ENCODE results near the gene PDGFD.

The PDGFD gene
- 2.1 to 23.2 (median 17.1) reads per million in 4 experiments for total RNA-seq

- DNase-seq, result no peak
Measured at GRCh38 chr11:104164028-104164520, at the start of gene PDGFD. Gene PDGFD, minus strand, starts transcription at chr11:104164147.

GRCh38 chr11:104206936-104207335 is 43.0 kb upstream of the PDGFD start:
- no peak for DNase-seq

GRCh38 chr11:104205838-104206237 is 41.9 kb upstream of the PDGFD start:
- DNase-seq, result no peak

DNA sequence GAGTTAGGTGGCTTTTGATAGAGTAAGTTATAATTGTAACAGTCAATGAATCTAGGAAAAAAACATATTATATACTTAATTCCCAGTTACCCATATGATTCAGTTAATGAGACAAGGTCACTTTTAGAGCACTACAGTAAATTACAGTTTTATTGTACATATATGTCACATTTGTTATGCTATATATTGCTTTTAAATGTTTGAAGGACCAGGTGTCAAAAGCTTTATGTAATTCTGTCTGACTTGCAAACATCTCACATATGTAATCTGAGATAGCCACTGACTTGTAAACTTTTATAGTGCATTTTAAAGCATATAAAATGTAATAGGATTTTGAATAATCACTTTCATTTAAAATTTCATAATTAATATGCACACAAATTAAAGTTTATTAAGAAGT is 36.7 kb upstream of the PDGFD start:
- no peak for DNase-seq

DNA sequence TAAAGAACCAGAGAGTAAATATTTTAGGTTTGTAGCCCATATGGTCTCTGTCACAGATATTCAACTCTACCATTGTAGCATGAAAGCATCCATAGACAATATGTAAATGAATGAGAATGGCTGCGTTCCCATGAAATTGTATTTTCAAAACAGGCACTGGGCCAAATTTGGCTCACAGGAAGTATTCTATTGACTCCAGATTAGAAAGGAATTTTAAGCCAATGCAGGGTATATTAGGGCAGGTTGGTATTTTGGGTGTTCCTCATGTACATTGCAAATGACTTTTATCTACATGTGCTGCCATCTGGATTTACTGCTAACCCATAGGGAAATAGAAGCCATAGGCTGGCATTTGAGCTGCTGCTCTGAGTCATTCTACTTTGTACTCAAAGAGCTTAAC is 35.1 kb upstream of the PDGFD start:
- no peak for DNase-seq

GRCh38 chr11:104198576-104198975 is 34.6 kb upstream of the PDGFD start:
- DNase-seq, result no peak

GRCh38 chr11:104191124-104191523 is 27.2 kb upstream of the PDGFD start:
- DNase-seq, result no peak

DNA sequence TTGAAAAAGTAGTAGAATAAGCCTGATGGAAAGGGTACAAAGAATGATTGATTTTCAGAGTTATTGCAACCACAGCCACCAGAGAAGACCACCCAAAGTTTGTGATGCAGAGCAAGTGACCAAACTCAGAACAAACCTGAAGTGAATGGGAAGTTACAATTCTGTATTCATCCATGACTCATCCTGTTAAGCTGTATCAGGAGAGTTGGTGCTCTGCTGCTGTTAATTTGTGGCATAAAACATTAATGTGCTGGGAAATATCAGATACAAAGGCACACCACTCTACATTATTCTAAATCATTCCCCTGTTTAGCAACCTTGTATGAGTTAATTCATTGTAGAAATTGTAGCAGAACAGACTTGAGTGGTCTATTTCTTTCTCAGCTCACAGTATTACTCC is 19.6 kb upstream of the PDGFD start:
- no peak for DNase-seq

DNA sequence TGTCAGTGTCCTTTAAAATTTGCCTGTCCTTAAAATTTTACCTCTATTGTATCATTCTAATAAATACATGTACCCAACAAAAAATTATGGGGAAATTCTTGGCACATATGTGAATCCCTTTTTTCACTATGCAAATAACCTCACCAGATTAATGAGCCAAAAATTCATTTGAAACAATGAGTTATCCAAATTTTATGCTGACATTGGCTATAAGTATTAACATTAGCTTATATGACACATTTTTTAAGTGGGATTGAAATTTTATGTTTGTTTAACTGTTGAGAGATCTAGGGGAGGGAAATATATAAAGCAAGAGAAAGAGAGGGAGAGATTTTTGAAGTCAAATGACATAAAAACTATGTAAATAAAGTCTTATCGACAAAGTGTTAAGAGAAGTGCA is 11.8 kb upstream of the PDGFD start:
- DNase-seq, result no peak

- no peak for DNase-seq
Measured at GRCh38 chr11:104169091-104169490, 5.1 kb upstream of the PDGFD start.

GRCh38 chr11:104165014-104165413 is 1.1 kb upstream of the PDGFD start:
- DNase-seq, result no peak

DNA sequence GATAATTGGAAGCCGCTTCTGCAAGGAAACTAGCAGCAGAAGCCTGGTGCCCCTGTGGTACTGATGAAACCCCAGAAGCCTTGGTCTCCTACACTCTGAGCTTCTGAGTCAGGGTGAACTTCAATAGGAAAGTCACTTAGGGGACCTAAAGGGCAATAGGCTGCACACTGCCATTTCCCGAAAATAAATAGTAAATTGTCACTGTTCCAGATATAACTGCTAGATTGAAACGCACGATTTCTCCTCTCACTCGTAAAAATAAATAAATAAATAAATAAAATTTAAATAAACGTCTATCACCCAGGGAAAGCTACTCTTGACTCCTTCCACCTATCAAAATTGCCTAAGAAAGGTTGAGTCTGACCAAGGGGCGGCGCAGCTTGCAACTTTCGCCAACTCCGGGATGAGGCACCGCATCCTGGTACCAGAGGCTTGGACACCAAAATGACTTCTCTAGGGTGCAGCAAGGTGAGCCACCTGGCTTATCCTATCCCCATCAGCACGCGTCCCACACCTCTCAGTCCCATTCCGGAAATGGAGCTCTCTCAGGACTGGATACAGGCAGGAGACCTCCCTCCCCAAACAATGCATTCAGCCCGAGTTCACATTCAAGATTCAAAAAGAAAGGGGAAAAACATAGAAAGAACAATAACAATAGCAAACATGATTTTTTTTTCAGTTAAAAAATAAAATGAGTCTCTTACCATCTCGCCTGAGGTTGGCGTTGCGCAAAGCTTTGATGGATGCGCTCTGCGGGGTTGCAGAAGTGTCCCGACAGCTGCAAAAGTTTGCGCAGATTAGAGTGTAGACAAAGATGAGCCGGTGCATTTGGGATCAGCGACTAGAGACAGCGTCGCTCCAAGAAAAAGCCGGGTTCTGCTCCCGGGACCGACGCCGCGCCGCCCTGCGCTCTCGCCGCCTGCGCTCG is 583 bp downstream of the PDGFD start:
- DNase-seq, result no peak

DNA sequence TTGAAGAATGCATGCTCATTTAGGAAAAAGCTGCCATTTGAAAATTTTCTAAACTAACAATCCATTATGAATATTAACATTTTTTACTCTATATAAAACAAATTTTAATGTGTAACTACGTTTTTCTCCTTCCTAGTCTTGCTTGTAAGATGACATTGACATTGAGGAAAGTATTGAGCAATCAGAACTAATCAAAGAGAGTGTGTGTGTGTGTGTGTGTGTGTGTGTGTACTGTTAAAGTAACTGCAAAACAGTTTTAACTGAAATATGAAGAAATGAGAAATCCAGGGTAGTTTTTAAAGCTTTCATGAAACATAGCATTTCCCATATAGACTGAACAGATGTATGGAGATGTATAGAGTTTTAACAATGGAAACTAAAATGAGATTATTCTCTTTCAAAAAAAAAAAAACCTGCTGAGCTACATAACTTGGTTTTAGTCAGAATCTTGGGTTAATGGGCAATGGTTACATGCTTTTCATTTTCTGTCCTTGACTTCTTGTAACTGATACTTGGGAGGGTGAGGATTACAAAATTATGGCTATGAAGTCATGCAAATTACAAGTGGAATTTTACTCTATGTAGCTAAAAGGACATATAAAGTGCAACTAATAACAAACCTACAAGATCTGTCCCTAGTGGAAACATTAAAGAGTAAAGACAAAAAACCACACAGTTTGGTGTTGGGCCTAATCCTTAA is 2.0 kb downstream of the PDGFD start:
- DNase-seq, result no peak

GRCh38 chr11:104159356-104159755 is 4.6 kb downstream of the PDGFD start:
- DNase-seq, result no peak

DNA sequence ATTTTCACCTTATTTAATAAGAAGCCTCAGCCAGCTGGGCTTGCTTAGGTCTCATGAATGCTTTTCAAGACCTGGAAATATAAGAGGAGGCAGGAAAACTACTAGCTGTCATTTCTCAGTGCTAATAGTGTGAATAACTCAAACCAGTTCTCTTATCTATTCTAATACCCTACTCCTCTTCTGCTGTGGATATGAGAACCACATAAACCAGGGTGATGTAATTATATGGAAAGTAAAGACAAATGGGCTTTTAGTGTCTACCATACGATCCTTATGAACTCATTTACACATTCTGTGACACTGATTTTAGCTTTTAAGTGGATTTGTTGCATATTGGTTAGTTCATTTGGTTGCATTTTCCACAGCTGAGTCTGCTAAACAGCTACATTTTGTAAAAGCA is 8.6 kb downstream of the PDGFD start:
- no peak for DNase-seq

DNA sequence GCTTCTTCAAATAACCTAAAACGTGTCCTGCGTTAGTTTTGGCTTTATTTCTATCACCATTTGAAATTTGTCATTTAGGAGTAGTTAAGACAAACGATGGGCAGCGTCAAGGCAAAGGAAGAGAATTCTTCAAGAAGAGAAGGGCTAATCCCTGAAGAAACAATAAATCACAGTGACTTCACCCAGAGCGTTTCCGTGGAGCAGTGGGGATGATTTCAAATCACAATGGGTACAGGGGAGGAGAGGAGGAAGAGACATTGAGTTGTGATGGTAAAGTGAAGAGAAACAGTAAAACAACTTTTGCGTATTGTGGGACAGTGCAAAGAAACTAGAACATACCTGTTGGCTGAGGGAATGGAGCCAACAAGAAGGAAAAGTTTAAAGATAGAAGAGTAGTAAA is 9.7 kb downstream of the PDGFD start:
- DNase-seq, result no peak

DNA sequence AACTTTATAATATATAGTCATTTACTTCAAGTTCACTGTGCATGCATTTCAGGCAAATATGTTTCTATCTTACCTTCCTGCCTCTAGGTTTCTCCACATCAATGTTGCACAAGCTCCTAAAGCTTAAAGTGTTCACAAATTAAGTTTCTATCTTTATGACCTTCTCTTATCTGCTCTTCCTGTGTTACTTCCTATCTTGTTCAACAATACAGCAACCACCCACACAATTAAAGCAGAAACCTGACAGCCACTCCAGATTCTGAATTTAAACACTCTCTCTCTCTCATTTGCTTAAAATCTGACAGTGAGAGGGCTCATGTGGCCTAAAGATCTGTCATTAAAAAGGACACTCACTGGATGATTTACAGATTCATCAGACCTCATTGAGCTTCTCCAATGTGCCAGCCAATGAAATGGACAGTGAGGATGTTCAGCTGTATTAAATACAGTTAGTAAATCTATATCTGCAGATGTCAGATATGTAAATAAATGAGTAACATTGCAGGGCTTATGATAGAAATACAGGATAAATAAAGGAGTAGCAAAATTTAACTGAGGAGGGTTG is 10.9 kb downstream of the PDGFD start:
- DNase-seq, result no peak

- DNase-seq, result no peak
Measured at GRCh38 chr11:104151404-104152204, 12.3 kb downstream of the PDGFD start.

DNA sequence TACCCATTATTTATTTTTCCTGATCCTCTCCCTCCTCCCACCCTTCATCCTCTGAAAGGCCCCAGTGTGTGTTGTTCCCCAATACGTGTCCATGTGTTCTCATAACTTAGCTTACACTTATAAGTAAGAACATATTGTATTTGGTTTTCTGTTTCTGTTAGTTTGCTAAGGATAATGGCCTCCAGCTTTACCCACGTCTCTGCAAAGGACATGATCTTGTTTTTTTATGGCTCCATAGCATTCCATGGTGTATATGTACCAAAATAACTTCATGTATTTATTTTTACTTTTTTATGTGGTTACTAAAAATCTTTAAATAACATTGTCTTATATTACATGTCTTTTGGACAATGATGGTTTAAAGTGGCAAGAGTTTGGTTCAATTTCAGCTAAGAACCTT is 15.2 kb downstream of the PDGFD start:
- DNase-seq, result no peak

DNA sequence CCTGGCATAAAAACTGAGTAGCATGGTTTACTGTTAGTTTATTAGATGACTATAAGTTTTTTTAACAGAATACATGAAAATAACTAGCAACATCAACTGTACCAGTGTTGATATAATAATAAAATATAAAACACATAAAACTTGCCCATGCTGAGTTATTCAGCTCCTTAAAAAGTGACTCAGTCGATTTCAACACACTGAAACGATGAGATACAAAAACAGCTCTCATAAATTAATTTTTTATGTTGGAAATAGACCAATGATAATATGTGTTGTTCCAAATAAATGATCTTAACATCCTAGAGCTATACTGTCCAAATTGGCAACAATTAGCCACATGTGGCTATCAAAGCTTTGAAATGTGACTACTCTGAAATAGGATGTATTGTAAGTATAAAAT is 15.9 kb downstream of the PDGFD start:
- DNase-seq, result no peak

- no peak for DNase-seq
Measured at GRCh38 chr11:104146943-104147342, 17.0 kb downstream of the PDGFD start.

GRCh38 chr11:104146421-104146820 is 17.5 kb downstream of the PDGFD start:
- DNase-seq, result no peak

GRCh38 chr11:104145062-104145461 is 18.9 kb downstream of the PDGFD start:
- no peak for DNase-seq
